GM12874 (cell line): ENCODE data around the gene WWOX.

Source experiments
- CTCF ChIP-seq: IDR thresholded peaks from 2 replicates; pipeline ENCODE4 v1.5.1; 2011; ENCODE audit warnings: low read depth, mild to moderate bottlenecking, control low read depth, low read length, moderate library complexity; ENCODE audit not compliant: insufficient read depth

The WWOX gene

GRCh38 chr16:78199325-78200022 lies 100.0 kb downstream of the WWOX start:
- TF ChIP-seq CTCF = no peak

GRCh38 chr16:78200023-78200389 lies 100.6 kb downstream of the WWOX start:
- no peak for TF ChIP-seq CTCF

- TF ChIP-seq CTCF = no peak
These were observed 101.2 kb downstream of the WWOX start for GRCh38 chr16:78200623-78201096.

- TF ChIP-seq CTCF = no peak
These were observed 106.1 kb downstream of the WWOX start for GRCh38 chr16:78205506-78205905.

- TF ChIP-seq CTCF = no peak
These were observed 107.3 kb downstream of the WWOX start for GRCh38 chr16:78206623-78207223.

GRCh38 chr16:78209951-78210661 lies 110.7 kb downstream of the WWOX start:
- no peak for TF ChIP-seq CTCF

- no peak for TF ChIP-seq CTCF
These were observed 111.7 kb downstream of the WWOX start for GRCh38 chr16:78211020-78211599.
